OCI-LY1 (cell line): Measurements from ENCODE around the gene FAAP100.

ENCODE experiments used
- H2AFZ ChIP-seq: fragments of 200-600 bp; sonication (generic), shearing (Covaris generic); 2 replicates; pipeline ENCODE4 v1.6.0; 2014; ENCODE audit warnings: antibody characterized with exemption, mild to moderate bottlenecking, low read length
- H3F3A ChIP-seq: fragments of 200-600 bp; sonication (generic), shearing (Covaris generic); 2 replicates; pipeline ENCODE4 v1.6.0; 2014; ENCODE audit warnings: mild to moderate bottlenecking, antibody characterized with exemption, low read length, moderate library complexity; ENCODE audit not compliant: insufficient read depth
- H3K27ac ChIP-seq: fragments of 200-600 bp; sonication (generic); 2 replicates; pipeline ENCODE4 v1.5.1; 2014; ENCODE audit warnings: low read length, mixed run types, mild to moderate bottlenecking, low read depth; ENCODE audit not compliant: poor library complexity, severe bottlenecking
- H3K27me3 ChIP-seq: fragments of 200-600 bp; sonication (generic); 2 replicates; pipeline ENCODE4 v1.6.0; 2014; ENCODE audit warnings: antibody characterized with exemption, mild to moderate bottlenecking, low read length, moderate library complexity; ENCODE audit not compliant: insufficient read depth
- H3K36me3 ChIP-seq: fragments of 200-600 bp; sonication (generic); 2 replicates; pipeline ENCODE4 v1.6.1; 2014; ENCODE audit warnings: mild to moderate bottlenecking, antibody characterized with exemption, low read length, moderate library complexity, mixed read lengths; ENCODE audit not compliant: insufficient read depth
- H3K4me1 ChIP-seq: fragments of 200-600 bp; sonication (generic); 2 replicates; pipeline ENCODE4 v1.5.1; 2014; ENCODE audit warnings: mild to moderate bottlenecking, low read length, moderate library complexity; ENCODE audit not compliant: insufficient read depth, severe bottlenecking
- H3K4me2 ChIP-seq: fragments of 200-600 bp; sonication (generic), shearing (Covaris generic); 2 replicates; pipeline ENCODE4 v1.6.1; 2014; ENCODE audit warnings: low read length
- H3K4me3 ChIP-seq: fragments of 200-600 bp; sonication (generic); 2 replicates; pipeline ENCODE4 v1.5.1; 2014; ENCODE audit warnings: low read length, low read depth, mild to moderate bottlenecking, mixed read lengths; ENCODE audit not compliant: poor library complexity, severe bottlenecking
- H3K79me2 ChIP-seq: fragments of 200-600 bp; shearing (Covaris generic); 2 replicates; pipeline ENCODE4 v1.6.1; 2016; ENCODE audit warnings: mixed run types, low read length, mixed read lengths; ENCODE audit not compliant: insufficient read depth
- H3K9ac ChIP-seq: fragments of 200-600 bp; sonication (generic), shearing (Covaris generic); 2 replicates; pipeline ENCODE4 v1.6.1; 2014; ENCODE audit warnings: mild to moderate bottlenecking, low read length, mixed read lengths
- H3K9me2 ChIP-seq: fragments of 200-600 bp; sonication (generic), shearing (Covaris generic); 2 replicates; pipeline ENCODE4 v1.6.1; 2014; ENCODE audit warnings: low read depth, mild to moderate bottlenecking, low read length, mixed read lengths
- H3K9me3 ChIP-seq: fragments of 200-600 bp; shearing (Covaris generic); 2 replicates; pipeline ENCODE4 v1.6.1; 2014; ENCODE audit warnings: low read length, mixed read lengths
- H4K20me1 ChIP-seq: fragments of 200-600 bp; sonication (generic), shearing (Covaris generic); 2 replicates; pipeline ENCODE4 v1.6.0; 2016; ENCODE audit warnings: mild to moderate bottlenecking, low read length; ENCODE audit not compliant: insufficient read depth
- EZH2 ChIP-seq: fragments of 200-600 bp; sonication (generic), shearing (Covaris generic); IDR thresholded peaks from 2 replicates; pipeline ENCODE4 v1.8.0; 2017; ENCODE audit warnings: borderline replicate concordance, mixed run types, mild to moderate bottlenecking, antibody characterized with exemption, low read length, moderate library complexity, mixed read lengths
- TF ChIP-seq, protein P1 (sequence below): fragments of 200-600 bp; sonication (generic), shearing (Covaris generic); IDR thresholded peaks from 2 replicates; pipeline ENCODE4 v1.5.1; 2017; ENCODE audit warnings: mild to moderate bottlenecking, antibody characterized with exemption, low read length, moderate library complexity, mixed read lengths

The FAAP100 gene

DNA sequence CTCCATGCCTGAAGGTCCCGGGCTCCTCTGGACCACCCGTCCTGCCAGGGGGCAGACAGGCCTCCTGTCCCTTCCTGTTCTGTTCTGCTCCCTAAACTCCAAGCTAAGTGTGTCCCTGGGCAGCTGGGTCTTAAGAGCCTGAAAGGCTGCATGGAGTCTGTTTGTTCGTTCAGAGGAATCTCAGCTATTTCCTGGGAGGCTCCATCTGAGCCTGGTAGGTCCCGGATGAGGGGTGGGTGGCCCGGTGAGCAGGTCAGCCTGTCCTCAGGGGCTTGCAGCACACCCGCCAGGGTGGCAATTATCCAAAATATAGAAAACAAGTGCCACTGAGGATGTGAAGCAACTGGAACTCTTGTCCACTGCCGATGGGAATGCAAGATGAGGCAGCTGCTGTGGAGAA, 52.1 kb downstream of the FAAP100 start:
- peaks cover 1% of the 10 kb centered on the region for H3K4me1 ChIP-seq
- no peak overlapping the region for H3K4me2 ChIP-seq
- no peaks in the 10 kb centered on the region for H4K20me1 ChIP-seq
- no peaks in the 10 kb centered on the region for H3F3A ChIP-seq
- H3K4me3 ChIP-seq: no peak overlapping the region
- H3K27ac ChIP-seq: no peak overlapping the region
- H2AFZ ChIP-seq: no peak overlapping the region
- H3K9ac ChIP-seq: no peak overlapping the region
- no peaks in the 10 kb centered on the region for H3K36me3 ChIP-seq
- no peaks in the 10 kb centered on the region for H3K79me2 ChIP-seq
- H3K9me2 ChIP-seq: no peaks in the 10 kb centered on the region
- no peak for TF ChIP-seq EZH2
- TF ChIP-seq, protein P1, sequence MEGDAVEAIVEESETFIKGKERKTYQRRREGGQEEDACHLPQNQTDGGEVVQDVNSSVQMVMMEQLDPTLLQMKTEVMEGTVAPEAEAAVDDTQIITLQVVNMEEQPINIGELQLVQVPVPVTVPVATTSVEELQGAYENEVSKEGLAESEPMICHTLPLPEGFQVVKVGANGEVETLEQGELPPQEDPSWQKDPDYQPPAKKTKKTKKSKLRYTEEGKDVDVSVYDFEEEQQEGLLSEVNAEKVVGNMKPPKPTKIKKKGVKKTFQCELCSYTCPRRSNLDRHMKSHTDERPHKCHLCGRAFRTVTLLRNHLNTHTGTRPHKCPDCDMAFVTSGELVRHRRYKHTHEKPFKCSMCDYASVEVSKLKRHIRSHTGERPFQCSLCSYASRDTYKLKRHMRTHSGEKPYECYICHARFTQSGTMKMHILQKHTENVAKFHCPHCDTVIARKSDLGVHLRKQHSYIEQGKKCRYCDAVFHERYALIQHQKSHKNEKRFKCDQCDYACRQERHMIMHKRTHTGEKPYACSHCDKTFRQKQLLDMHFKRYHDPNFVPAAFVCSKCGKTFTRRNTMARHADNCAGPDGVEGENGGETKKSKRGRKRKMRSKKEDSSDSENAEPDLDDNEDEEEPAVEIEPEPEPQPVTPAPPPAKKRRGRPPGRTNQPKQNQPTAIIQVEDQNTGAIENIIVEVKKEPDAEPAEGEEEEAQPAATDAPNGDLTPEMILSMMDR: no peak
- no peaks in the 10 kb centered on the region for H3K9me3 ChIP-seq
- peaks cover 9% of the 10 kb centered on the region; the same call in 1 of the 2 replicates for H3K27me3 ChIP-seq

DNA sequence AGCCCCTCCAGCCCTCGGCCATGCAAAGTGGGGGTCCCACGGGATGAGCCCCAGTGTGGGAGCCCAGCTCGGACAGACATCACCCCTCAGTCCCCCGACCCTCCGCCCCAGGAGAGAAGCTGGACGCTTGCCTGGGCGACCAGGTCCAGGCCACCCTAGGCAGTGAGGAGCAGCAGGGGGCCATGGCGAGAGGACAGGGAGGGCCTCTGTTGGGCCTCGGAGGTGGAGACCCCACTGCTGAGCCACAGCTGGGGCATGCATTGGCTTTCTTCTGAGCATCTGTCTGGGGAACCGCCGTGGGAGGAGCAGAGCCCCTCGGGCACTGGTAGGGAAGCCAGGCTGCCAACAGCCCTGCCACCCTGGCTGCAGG, 52.6 kb downstream of the FAAP100 start:
- H3F3A ChIP-seq: no peaks in the 10 kb centered on the region
- H3K27me3 ChIP-seq: peaks cover 9% of the 10 kb centered on the region
- H3K4me3 ChIP-seq: no peak overlapping the region
- no peak overlapping the region for H2AFZ ChIP-seq
- no peak overlapping the region for H3K9ac ChIP-seq
- no peak overlapping the region for H3K4me2 ChIP-seq
- no peaks in the 10 kb centered on the region for H3K79me2 ChIP-seq
- no peaks in the 10 kb centered on the region for H3K36me3 ChIP-seq
- no peaks in the 10 kb centered on the region for H3K9me3 ChIP-seq
- H3K27ac ChIP-seq: no peak overlapping the region
- no peak for TF ChIP-seq EZH2
- TF ChIP-seq, protein P1: no peak
- peaks cover 5% of the 10 kb centered on the region for H3K4me1 ChIP-seq
- no peaks in the 10 kb centered on the region for H3K9me2 ChIP-seq
- no peaks in the 10 kb centered on the region for H4K20me1 ChIP-seq

DNA sequence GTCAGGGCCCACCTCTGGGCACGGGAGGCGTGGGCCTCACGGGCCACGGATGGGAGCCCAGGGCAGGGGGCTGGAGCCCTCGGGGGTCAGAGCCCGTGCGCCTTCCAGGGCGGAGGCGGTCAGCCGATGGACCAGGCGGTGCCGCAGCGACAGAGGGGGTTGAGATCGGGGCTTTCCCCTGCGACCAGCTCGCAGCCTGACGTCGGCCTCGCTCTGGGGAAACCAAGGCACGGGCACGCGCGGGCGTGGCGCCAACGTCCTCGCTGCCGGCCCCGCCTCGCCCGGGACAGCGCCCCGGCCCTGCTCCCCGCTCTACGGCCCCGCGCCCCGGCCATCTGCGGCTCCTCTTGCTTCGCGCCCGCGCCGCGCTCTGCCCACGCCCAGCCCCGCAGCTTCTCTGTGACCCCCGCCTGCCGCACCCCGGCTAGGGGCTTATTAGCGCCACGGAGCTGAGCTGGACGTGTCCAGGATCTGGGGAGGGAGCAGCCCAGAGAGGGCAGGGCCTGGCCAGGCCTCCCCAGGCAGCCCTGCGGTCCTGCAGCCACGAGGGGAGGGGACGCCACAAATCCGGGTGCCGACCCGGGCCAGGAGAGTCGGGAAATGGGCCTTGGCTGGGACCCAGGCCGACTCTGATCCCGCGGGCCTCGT, 53.1 kb downstream of the FAAP100 start:
- H3K4me1 ChIP-seq: peaks cover 5% of the 10 kb centered on the region
- no peak overlapping the region for H3K4me2 ChIP-seq
- no peak overlapping the region for H3K27ac ChIP-seq
- H3K9me2 ChIP-seq: no peaks in the 10 kb centered on the region
- no peaks in the 10 kb centered on the region for H3F3A ChIP-seq
- no peaks in the 10 kb centered on the region for H3K9me3 ChIP-seq
- no peak overlapping the region for H3K4me3 ChIP-seq
- no peaks in the 10 kb centered on the region for H4K20me1 ChIP-seq
- H3K79me2 ChIP-seq: no peaks in the 10 kb centered on the region
- H3K9ac ChIP-seq: no peak overlapping the region
- no peak for TF ChIP-seq EZH2
- TF ChIP-seq, protein P1: no peak
- no peak overlapping the region for H2AFZ ChIP-seq
- no peaks in the 10 kb centered on the region for H3K36me3 ChIP-seq
- peaks cover 9% of the 10 kb centered on the region for H3K27me3 ChIP-seq
